NCI-H1092 (cell line): ENCODE measurements around the gene NPTX1.

ENCODE experiments used
- DNase-seq: peaks from one replicate; lab custom pipeline; 2025; lab: John Stamatoyannopoulos, UW

Gene NPTX1

DNA sequence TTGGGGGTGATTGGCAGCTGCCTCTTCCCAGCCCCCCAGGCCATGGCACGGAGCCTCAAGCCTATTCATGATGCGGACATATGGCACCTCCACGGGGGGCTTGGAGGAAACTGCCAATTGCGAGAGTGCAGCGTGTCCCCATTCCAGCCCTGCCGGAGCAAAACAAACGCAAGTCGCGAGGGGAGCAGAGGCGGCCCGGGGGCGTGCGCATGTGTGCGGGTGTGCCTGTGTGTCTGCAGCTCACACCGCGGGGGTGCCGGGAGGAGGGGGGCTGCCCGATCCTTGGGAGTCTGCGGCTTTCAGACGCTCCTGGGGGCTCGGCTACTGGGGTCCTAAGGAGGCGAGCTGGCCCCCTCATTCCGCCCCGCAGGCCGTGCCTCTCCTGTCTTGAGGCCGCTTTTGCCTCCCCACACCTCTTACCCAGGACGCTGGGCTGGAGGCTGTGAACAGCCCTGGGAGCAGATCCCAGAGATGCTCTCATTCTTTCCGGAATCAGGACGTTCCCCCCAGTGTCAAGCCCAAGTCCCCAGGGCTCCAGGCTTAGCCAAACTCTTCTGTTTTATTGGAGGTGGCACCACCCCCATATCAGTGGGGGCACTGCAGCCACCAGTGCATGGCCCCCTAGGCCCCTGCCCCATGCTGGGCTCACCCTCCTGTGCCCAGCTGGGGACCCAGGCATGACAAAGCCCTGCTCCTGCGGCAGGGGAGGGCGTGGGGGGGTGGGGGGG, 32.3 kb downstream of the NPTX1 start:
- peak; percentile 44 for DNase-seq

DNA sequence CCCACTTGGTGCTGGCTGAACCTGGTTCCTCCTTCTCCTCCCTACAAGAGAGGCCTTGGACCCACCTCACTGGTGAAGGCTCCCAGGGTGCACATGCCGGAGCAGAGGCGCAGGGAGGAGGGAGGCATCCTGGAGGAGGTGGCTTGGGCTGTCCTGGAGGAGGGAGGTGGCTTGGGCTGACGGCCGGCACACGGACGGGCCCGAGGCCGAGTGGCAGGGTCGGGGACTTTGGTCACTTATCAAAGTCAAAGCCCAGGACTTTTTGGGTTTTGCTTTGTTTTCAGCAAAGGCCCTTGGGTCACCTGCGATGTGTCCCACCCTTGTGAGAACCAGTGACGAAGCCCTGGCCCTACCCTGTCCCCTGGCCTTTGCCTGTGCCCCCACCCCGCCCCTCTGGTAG, 32.9 kb downstream of the NPTX1 start:
- DNase-seq, result no peak

GRCh38 chr17:80442764-80443163, 33.6 kb downstream of the NPTX1 start:
- no peak for DNase-seq

- DNase-seq, result no peak
Measured at GRCh38 chr17:80442323-80442659, 34.1 kb downstream of the NPTX1 start.

DNA sequence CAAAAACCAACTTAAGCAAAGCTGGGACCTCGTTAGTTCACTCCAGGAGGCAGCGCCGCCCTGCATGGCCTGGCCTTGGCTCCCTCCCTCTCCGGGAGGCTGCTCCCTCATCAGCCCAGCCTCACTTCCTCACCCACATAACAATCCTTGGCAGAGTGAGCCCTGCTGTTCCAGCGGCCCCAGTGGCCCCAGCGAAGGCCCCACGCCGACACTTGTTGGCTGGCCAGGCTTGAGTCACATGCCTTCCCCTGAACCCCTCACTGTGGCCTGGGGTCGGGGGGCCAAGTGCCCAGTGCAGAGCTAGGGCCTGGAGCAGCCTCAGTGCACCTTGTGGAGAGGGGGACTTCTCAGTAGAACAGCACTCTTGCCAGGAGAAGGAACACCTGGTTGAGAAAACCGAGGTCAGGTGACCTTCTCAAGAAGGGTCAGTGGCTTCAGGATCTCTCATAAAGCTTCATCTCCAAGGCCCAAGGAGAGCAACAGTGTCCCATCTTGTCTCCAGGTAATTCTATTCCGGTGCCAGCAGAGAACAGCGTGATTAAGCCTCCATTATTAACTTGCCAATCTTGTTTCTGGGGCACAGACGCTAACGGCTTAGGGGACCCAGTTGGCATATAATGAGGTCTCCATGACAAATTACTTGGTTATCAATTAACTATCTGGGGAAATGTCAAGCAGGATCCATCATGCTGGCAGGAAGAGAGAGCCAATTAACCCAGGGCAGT, 34.6 kb downstream of the NPTX1 start:
- DNase-seq, result peak; percentile 19

DNA sequence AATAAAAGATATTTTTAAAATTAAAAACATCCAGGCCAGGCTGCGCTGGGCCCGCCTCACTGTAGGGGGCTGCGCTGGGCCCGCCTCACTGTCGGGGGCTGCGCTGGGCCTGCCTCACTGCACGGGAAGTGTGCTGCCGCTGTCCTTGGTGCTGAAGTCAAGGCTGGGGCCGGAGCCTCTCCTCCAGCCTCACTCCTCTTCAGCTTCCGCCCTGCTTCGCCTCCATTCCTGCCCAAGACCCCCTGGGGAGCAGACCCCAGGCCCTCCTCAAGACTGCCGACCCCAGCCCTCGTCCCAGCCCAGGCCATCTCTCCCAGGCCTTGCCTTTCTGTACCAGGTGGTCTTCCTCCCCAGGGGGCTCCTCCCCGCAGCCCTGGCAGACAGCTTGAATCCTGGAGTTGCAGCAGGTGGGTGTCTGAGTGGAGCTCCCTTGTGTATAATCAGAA, 35.3 kb downstream of the NPTX1 start:
- DNase-seq, result no peak

GRCh38 chr17:80439499-80439898, 36.9 kb downstream of the NPTX1 start:
- DNase-seq, result no peak

- no peak for DNase-seq
Measured at GRCh38 chr17:80438806-80439205, 37.6 kb downstream of the NPTX1 start.

GRCh38 chr17:80437532-80437931, 38.9 kb downstream of the NPTX1 start:
- DNase-seq, result no peak

- no peak for DNase-seq
Measured at GRCh38 chr17:80433916-80434666, 42.3 kb downstream of the NPTX1 start.

GRCh38 chr17:80432961-80433550, 43.4 kb downstream of the NPTX1 start:
- DNase-seq, result no peak

GRCh38 chr17:80432350-80432955, 44.0 kb downstream of the NPTX1 start:
- DNase-seq, result no peak

GRCh38 chr17:80431246-80432195, 44.9 kb downstream of the NPTX1 start:
- no peak for DNase-seq

DNA sequence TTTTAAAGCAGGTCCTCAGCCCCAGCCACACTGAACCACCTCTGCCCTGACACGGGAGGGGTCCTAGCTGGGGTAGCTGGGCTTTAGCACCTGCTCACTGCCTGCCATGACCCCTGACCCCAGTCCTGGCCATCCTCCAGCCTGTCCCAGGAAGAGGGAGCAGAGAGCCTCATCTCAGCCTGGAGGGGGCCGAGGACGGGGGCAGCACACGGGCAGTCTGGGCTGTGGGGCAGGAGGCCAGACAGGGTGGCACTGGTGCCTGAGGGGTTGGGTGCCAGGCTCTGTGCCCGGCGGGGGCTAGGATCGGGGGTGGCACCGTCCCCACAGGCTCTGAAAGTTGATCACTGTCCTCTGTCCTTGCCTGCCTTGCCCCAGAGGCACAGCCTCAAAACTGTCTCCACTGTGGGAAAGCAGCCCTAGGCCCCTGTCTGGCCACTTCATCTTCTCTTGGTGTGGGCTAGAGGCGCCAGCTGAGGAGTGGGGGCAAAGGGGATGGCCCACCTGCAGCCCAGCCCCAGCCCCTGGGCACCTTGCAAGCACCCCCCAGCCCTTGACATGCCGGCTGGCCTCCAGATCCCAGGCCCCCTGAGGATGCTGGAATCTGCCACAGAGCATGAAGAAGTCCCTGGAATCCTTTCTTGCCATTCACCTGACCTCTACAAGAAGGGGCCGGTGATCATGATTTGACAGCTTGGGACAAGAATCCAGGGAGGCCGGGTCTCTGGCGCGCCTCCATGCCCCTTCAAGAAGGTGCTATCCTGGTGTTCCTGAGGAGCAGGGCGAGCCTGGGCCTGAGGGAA, 45.8 kb downstream of the NPTX1 start:
- no peak for DNase-seq

DNA sequence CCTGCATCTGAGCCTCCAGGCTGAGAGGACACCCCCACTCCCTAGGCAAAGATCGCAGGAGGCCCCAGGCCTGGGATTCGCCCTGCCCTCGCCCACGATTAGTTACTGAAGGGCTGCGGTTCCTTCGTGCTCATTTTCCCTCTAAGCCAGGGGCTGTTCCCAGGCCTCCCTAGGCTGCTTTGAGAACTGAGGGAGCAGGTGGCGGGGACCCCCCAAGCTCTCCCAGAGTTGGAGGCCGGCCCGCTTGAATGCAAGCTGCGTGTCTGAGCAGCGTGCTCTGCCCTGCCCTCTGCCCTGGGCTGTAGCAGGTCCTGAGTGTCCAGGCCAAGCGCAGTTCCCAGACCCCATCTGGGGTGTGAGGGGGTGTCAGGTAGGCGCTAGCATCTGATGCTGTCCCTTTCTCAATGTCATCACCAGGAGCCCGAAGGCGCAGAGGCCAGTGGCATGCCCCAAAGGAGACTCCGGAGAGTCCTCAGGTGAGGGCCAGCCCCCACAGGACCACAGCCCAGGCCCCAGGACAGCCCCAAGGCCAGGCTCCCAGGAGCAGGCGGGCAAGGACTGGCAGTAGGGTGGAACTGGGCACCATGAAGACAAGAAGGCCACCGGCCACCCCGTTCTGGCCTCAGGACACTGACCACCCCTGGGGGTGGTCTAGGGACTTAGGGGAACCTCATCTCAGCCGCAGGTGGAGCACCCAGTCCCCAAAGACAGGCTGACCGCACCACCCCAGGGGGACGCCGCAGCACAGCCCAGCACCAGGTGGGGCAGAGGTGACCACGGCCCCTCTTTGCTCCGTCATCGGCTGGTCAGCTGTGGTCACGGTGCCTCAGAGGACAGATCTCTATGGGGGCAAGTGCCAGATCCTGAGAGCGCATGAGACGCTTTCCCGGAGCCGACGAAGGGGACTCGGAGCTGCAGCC, 46.8 kb downstream of the NPTX1 start:
- no peak for DNase-seq

DNA sequence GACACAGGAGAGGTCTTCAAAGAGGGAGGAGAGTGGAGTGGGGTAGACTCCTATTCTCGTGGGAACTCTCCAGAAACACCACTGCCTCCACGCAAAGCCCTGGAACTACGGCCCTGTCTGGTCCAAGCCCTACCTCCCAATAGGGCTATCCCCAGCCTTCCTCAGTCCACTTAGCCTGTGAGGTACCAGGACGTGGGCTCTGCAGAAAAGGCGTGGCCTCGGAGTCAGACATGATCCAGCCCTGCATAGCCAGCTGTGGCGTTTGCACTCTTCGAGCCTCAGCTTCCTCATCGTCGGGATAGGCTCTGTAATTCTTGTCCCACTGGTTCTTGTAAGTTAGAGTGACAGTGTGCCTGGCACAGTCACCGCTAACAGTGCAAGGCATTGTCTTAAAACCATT, 47.6 kb downstream of the NPTX1 start:
- no peak for DNase-seq

DNA sequence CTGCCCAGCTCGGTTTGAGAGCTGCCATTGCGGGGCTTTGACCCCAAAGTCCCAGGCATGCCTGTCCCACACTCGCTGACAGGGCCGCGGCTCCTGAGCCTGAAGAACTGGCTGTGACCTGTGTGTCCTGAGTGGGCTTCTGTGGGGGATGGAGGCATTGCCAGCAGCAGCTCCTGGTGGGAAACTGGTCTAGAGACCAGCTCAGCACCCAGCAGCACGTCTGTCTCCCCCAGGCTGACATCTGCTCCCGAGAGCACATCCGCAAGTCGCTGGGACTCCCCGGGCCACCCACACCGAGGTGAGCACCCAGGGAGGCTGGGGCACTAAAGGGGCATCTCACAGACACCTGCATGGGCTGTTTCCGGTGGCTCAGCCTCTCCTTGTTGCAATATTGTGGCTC, 48.0 kb downstream of the NPTX1 start:
- DNase-seq, result no peak

DNA sequence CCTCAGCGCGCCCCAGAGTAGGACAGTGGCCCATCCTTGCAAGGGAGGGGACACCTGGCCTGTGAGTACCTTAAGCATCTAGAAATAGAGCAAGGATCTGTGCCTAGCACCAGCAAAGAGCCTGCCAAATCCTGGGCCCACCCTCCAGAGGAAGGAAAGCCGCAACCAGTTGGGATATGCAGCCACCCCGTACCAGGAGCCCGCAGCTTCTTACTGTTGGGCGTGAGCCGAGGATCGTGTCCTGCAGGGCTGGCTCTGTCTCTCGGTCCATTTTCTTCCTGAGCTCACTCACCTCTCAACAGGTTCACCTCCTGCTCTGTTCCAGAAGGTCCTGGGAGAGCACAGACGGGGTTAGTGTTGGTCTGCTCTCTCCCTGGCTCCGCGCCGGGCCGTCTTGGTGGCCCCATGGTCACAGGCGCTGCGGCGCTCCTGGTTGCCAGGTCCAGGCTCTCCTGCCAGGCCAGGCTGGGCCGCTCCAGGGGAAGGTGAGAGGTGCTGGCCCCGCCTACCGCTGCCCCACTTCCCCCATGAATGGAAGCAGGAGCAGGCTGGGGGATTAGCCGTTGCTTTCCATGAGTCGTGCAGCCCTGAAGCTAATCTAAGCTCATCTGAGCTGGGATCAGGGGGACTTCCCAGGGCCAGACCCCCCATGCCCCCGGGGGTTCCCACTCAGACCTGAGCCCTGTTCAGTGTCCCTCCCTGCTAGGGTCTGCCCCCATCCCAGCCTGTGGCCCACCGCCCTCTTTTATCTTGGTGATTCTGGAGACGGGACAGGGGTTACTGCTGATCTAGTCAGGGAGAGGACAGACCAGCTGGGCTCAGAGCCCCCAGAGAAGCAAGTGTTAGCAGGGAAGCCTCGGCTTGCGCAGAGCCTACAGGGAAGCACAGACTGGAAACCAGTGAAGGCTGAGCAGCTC, 48.8 kb downstream of the NPTX1 start:
- no peak for DNase-seq
